ENCODE data around the gene MAP3K10. TPM values are rescaled to one million over a fixed set of nuclear protein-coding genes. Genes with fewer than 3 reads are reported as not detected.

The MAP3K10 gene
- total and polyA plus RNA-seq, 7 donors, result 4.2 to 17.2 (median 6.4) TPM

DNA sequence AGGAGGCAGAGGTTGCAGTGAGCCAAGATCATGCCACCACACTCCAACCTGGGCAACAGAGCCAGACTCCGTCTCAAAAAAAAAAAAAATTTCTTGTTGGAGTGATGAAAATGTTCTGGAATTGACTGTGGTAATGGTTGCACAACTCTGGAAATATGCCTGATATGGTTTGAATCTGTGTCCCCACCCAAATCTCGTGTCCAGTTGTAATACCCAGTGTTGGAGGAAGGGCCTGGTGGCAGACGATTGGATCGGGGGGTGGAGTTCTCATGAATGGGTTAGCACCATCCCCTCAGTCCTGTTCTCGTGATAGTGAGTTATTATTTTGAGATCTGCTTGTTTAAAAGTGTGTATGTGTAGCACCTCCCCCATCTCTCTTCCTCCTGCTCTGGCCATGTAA is 41.1 kb upstream of the MAP3K10 start:
- TF ChIP-seq POLR2A (IDR thresholded peaks at IDR 0.05), result no peak
- no peak for TF ChIP-seq EP300 (IDR thresholded peaks at IDR 0.05)
- no peak for TF ChIP-seq POLR2AphosphoS5 (IDR thresholded peaks at IDR 0.05)
- TF ChIP-seq, protein P1, sequence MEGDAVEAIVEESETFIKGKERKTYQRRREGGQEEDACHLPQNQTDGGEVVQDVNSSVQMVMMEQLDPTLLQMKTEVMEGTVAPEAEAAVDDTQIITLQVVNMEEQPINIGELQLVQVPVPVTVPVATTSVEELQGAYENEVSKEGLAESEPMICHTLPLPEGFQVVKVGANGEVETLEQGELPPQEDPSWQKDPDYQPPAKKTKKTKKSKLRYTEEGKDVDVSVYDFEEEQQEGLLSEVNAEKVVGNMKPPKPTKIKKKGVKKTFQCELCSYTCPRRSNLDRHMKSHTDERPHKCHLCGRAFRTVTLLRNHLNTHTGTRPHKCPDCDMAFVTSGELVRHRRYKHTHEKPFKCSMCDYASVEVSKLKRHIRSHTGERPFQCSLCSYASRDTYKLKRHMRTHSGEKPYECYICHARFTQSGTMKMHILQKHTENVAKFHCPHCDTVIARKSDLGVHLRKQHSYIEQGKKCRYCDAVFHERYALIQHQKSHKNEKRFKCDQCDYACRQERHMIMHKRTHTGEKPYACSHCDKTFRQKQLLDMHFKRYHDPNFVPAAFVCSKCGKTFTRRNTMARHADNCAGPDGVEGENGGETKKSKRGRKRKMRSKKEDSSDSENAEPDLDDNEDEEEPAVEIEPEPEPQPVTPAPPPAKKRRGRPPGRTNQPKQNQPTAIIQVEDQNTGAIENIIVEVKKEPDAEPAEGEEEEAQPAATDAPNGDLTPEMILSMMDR (IDR thresholded peaks at IDR 0.05), result no peak
- Histone ChIP-seq H3K27ac (no peak overlapping the region), H3K36me3 (no peaks in the 10 kb centered on the region), H3K9me3 (no peaks in the 10 kb centered on the region), H3K4me1 (no peaks in the 10 kb centered on the region), H3K4me3 (no peak overlapping the region), H3K27me3 (peaks cover 0 to 11% (median 6%) of the 10 kb centered on the region in 3 donors)
- intact Hi-C loops (cut with DNase I), result no loop called here
- no peak for DNase-seq
- 73 to 76% methylated on average over 5 of the region's 5 CpGs for WGBS, 2 donors

DNA sequence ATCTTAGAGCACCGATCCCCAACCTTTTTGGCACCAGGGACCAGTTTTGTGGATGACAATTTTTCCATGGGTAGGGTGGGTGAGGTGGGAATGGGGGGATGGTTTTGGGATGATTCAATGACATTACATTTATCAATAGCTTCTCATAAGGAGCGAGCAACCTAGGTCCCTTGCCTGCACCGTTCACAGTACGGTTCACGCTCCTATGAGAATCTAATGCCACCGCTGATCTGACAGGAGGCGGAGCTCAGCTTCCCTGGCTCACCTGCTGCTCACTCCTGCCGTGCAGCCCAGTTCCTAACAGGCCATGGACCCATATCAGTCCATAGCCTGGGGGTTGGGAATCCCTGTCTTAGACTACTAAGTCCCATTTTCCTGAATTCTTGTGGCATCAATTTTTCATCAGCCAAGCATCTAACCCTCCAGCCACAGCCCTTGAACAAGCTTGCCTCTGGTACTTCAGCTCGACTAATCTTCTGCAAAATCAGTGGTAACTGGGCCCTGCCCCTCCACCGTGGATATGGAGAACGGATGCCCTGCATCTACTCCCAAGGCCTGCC is 37.0 kb upstream of the MAP3K10 start:
- WGBS, 2 donors, result 77 to 84% methylated on average over 11 of the region's 11 CpGs
- no peaks in the 10 kb centered on the region for H3K36me3 ChIP-seq
- no peak overlapping the region for H3K27ac ChIP-seq
- no peaks in the 10 kb centered on the region for H3K4me1 ChIP-seq
- intact Hi-C loops (cut with DNase I), result no loop called here
- H3K4me3 ChIP-seq, result no peak overlapping the region
- no peaks in the 10 kb centered on the region for H3K9me3 ChIP-seq
- TF ChIP-seq EP300 (IDR thresholded peaks at IDR 0.05) (no peak), POLR2A (IDR thresholded peaks at IDR 0.05) (no peak), POLR2AphosphoS5 (IDR thresholded peaks at IDR 0.05) (no peak)
- TF ChIP-seq, protein P1 (IDR thresholded peaks at IDR 0.05), result no peak
- H3K27me3 ChIP-seq, result no peaks in the 10 kb centered on the region
- no peak for DNase-seq

DNA sequence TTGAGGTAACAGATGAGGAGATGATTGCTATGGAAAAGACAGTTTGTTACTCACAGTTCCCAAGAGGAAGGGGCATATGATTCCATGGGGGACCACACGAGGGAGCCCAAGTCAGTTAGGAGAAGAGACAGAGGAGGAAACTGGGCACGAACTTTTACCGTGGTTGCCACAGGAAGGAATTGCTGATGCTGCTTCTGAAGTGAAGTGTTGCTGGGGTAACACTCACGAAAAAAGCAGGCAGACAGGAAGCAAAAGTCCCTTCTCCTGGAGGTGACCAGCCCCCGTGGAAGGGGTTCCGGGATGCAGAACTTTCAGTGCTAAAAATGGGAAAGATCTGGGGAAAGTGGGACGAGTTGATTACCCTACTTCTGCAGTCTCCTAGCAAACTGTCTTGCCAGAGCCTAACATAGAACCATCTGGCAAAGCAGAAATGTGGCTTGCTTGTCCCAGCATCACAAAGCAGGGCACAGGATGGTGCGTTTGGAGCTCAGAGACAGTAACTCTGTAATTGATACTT is 35.4 kb upstream of the MAP3K10 start:
- 49 to 63% methylated on average over 8 of the region's 8 CpGs for WGBS, 2 donors
- no peaks in the 10 kb centered on the region for H3K27me3 ChIP-seq

DNA sequence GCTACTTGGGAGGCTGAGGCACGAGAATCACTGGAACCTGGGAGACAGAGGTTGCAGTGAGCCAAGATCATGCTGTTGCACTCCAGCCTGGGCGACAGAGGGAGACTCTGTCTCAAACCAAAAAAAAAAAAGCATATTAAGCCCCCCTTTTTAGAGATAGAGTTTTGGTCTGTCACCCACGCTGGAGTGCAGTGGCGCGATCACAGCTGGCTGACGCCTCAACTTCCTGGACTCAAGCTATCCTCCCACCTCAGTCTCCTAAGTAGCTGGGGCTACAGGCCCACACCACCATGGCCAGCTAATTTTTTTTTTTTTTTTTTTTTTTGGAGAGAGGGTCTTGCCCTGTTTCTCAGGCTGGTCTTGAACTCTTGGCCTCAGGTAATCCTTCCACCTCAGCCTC is 34.2 kb upstream of the MAP3K10 start:
- Histone ChIP-seq H3K27ac (no peak overlapping the region), H3K27me3 (no peaks in the 10 kb centered on the region), H3K4me1 (no peaks in the 10 kb centered on the region), H3K9me3 (no peaks in the 10 kb centered on the region), H3K36me3 (no peaks in the 10 kb centered on the region), H3K4me3 (no peak overlapping the region)
- TF ChIP-seq EP300 (IDR thresholded peaks at IDR 0.05) (no peak), POLR2A (IDR thresholded peaks at IDR 0.05) (no peak), POLR2AphosphoS5 (IDR thresholded peaks at IDR 0.05) (no peak)
- TF ChIP-seq, protein P1 (IDR thresholded peaks at IDR 0.05), result no peak
- DNase-seq, result no peak
- 75 to 80% methylated on average over 6 of the region's 6 CpGs for WGBS, 2 donors
- intact Hi-C loops (cut with DNase I), result no loop called here

More for the DNA sequence above, 35.4 kb upstream of the MAP3K10 start:
- Histone ChIP-seq H3K36me3 (no peaks in the 10 kb centered on the region), H3K4me1 (no peaks in the 10 kb centered on the region), H3K9me3 (no peaks in the 10 kb centered on the region), H3K4me3 (no peak overlapping the region), H3K27ac (no peak overlapping the region)
- TF ChIP-seq POLR2AphosphoS5 (IDR thresholded peaks at IDR 0.05), result no peak
- intact Hi-C loops (cut with DNase I), result no loop called here
- no peak for DNase-seq

DNA sequence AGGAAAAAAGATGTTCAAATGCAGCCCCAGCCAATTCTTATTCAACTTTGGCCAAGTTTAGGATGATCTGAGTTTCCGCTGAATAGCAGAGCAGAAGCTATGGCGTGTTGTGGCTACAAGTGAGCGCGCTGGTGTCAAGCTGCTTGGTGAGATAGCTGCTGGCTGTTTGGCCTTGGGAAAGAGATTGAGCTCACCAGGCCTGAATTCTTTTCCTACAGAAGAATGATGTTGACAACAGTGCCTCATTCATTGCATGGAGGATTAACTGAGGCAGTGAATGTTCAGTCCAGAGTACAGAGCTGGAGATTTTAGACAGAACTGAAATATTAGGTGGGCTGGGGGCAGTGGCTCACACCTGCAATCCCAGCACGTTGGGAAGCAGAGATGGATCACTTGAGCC is 31.5 kb upstream of the MAP3K10 start:
- DNase-seq, result no peak
- no peak overlapping the region for H3K4me3 ChIP-seq
- no peaks in the 10 kb centered on the region for H3K36me3 ChIP-seq
- H3K27ac ChIP-seq, result no peak overlapping the region
- WGBS, 2 donors, result 86 to 91% methylated on average over 5 of the region's 5 CpGs
- H3K9me3 ChIP-seq, result no peaks in the 10 kb centered on the region
- no peak for TF ChIP-seq POLR2A (IDR thresholded peaks at IDR 0.05)
- TF ChIP-seq EP300 (IDR thresholded peaks at IDR 0.05), result no peak
- no peak for TF ChIP-seq POLR2AphosphoS5 (IDR thresholded peaks at IDR 0.05)
- TF ChIP-seq, protein P1 (IDR thresholded peaks at IDR 0.05), result no peak
- intact Hi-C loops (cut with DNase I), result no loop called here
- no peaks in the 10 kb centered on the region for H3K4me1 ChIP-seq
- no peaks in the 10 kb centered on the region for H3K27me3 ChIP-seq

Measured in sigmoid colon (tissue), 7 donors.